ENCODE measurements around the gene RFTN2.
"Not testable (repeated sequence)": the region's sequence is repeated elsewhere in the genome, so short reads cannot be mapped to it uniquely, and the experiment has no call there.

RFTN2 gene, protein sequence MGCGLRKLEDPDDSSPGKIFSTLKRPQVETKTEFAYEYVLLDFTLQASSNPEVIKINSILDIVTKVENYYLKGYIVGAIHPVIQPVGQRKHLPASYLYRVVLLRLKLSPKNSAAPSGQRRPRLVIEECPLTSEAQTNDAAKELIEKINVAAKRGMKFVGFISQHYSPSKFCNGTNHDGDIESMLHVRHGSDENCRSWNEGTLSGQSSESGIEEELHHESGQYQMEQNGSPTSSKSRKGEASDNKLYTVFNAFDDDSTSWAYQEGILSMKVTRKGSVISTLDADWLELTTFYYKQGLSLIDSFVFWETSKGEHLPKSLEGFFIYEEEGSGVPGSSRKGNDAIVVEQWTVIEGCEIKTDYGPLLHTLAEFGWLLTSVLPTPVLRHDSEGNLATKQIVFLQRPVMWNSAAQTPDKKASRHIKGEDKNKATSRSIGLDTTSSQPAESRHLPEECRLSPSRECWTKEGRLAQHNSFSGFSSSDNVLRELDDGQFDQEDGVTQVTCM

GRCh38 chr2:197675246-197675645 lies at the start of gene RFTN2:
RFTN2 (minus strand) TSS chr2:197675587; CDS start chr2:197675458, 129 bp downstream.
- DNase-seq: no peak

GRCh38 chr2:197717863-197718262 lies 42.5 kb upstream of the RFTN2 start:
- DNase-seq: no peak

- no peak for DNase-seq
Measured at GRCh38 chr2:197713271-197713670, 37.9 kb upstream of the RFTN2 start.

DNA sequence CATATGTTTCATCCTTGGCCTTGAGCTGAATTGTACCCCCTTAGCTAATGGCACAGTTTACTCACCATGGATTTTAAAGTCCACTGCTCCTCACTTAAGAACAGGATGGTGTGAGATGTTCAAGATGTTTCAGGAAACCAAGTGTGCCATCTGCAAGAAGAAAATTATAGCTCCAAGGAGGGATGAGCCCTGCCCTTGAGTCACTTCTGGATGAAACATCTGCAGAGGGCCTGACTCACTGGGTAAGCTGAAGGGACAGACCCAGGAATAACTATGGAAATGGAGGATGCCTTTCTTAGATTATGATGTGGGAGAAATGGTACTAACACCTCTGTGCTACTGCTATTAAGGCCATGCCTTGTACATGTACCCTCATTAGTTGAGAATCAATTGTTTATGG lies 36.2 kb upstream of the RFTN2 start:
- DNase-seq: no peak

GRCh38 chr2:197710424-197711042 lies 35.1 kb upstream of the RFTN2 start:
- no peak for DNase-seq

GRCh38 chr2:197709140-197709539 lies 33.8 kb upstream of the RFTN2 start:
- not testable (repeated sequence) for DNase-seq

DNA sequence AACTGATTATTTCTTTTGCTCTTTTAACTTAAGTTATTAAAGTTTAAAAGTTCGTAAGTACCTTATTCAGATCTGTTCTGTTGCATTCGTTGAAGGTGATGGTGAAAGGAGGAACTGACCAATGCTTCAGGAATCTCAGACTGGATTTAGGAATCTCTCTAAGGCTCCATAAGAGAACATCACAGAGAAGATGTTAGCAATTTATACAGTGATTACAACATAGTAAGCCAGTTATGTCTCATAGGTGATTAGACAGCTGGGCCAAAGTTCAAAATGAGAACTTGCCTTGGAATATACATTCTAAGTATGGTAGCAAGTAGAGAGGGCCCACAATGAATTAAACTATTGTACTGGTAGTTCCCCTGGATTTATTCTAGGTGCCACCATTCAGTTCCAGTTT lies 32.9 kb upstream of the RFTN2 start:
- no peak for DNase-seq

- peak; percentile 40 for DNase-seq
Measured at GRCh38 chr2:197707316-197708213, 32.2 kb upstream of the RFTN2 start.

DNA sequence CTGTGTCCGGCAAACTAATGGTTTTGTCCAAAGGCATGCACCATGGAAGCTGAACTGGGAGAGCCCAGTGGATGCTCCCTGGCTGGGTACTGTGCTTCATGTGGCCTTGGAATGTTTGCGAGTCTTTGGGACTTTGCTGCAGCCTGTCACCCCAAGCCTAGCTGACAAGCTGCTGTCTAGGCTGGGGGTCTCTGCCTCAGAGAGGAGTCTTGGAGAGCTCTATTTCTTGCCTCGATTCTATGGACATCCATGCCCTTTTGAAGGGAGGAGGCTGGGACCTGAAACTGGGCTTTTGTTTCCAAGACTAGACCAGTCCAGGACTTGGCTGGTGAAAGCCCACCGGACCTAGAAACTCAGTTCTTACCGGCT lies 31.4 kb upstream of the RFTN2 start:
- DNase-seq: no peak

- no peak for DNase-seq
Measured at GRCh38 chr2:197705912-197706838, 30.8 kb upstream of the RFTN2 start.

GRCh38 chr2:197705121-197705911 lies 29.9 kb upstream of the RFTN2 start, which contains the start of gene MARS2:
MARS2 (plus strand) TSS chr2:197705369; CDS start chr2:197705406, 37 bp downstream.
- DNase-seq: peak; percentile 69

GRCh38 chr2:197704434-197705120 lies 29.2 kb upstream of the RFTN2 start:
- no peak for DNase-seq

- DNase-seq: no peak
Measured at GRCh38 chr2:197700960-197701359, 25.6 kb upstream of the RFTN2 start.

- DNase-seq: not testable (repeated sequence)
Measured at GRCh38 chr2:197699724-197700123, 24.3 kb upstream of the RFTN2 start.

- DNase-seq: not testable (repeated sequence)
Measured at GRCh38 chr2:197696571-197696970, 21.2 kb upstream of the RFTN2 start.

DNA sequence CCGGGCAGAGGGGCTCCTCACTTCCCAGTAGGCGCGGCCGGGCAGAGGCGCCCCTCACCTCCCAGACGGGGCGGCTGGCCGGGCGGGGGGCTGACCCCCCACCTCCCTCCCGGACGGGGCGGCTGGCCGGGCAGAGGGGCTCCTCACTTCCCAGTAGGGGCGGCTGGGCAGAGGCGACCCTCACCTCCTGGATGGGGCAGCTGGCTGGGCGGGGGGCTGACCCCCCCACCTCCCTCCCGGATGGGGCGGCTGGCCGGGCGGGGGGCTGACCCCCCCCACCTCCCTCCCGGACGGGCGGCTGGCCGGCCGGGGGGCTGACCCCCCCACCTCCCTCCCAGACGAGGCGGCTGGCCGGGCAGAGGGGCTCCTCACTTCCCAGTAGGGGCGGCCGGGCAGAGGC lies 20.6 kb upstream of the RFTN2 start:
- DNase-seq: not testable (repeated sequence)

GRCh38 chr2:197695206-197695605 lies 19.8 kb upstream of the RFTN2 start:
- DNase-seq: not testable (repeated sequence)

GRCh38 chr2:197677483-197677882 lies 2.1 kb upstream of the RFTN2 start:
- no peak for DNase-seq

- DNase-seq: no peak
Measured at GRCh38 chr2:197677056-197677455, 1.7 kb upstream of the RFTN2 start.

- no peak for DNase-seq
Measured at GRCh38 chr2:197675711-197676188, 363 bp upstream of the RFTN2 start.
